GM21717 (cell line): ENCODE measurements around the gene GOLPH3.

Experiments used
- ATAC-seq: cut with Tn5 transposase; IDR thresholded peaks from one replicate; pipeline ENCODE4 v1.9.1; 2021; ENCODE audit warnings: mild to moderate bottlenecking, moderate library complexity; ENCODE audit not compliant: unreplicated experiment

GOLPH3 gene

DNA sequence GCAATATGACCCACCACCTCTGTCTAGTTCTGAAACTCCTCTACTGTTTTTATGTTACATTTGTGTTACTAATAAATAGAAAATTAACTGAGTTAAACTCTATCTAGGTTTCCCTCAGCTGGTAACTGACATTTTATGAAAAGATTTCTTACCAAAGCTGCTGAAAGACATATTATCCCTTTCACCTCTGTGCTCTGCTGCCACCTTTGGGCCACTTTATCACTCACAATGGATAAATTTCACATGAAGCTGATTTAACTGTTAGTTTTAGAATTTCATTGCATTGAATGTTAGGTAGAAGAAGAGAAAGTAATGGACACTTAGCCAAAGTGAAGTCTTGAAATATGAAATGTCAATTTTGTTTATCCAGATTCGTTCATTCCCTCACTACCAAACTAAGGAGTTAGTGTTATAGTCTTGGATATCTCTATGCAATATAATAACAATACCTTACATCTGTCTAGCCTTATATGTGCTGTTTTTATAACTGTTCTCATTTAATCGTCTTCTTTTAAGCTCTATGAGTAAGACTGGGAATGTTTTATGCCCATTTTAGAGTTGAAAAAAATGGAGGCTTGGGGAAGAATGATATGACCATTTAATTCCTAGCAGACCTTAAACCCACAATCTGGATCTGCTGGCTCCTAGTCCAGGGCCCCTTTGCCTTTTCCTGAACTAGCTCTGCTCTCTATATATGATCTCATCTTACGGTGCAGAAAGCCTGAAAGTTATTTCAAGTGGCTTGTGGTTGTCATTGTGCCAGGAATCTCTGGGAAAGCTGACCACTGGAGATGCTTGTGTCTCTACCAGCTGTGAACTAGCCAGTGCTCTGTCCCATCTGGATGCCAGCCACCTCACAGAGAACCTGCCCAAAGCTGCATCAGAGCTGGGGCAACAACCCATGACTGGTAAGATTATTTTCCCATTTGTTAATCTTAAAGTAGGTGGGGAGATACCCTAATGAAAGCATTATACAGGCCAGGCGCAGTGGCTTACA is 97.1 kb downstream of the GOLPH3 start:
- ATAC-seq = no peak
